Skeletal muscle tissue (tissue), 4 donors: ENCODE results near the gene GRB14. TPM values are rescaled to one million over a fixed set of nuclear protein-coding genes. Genes with fewer than 3 reads are reported as not detected.

ENCODE experiments used
- H3K27ac ChIP-seq: one replicate; pipeline ENCODE4 v1.7.0; 2013; ENCODE audit warnings: mild to moderate bottlenecking, low read depth, low read length, inconsistent platforms
- H3K27me3 ChIP-seq, 3 donors: one replicate each; pipeline ENCODE4 v1.7.0; 2013; ENCODE audit warnings: low read length in 3 of 3; ENCODE audit not compliant: control insufficient read depth in 3 of 3, insufficient read depth in 3 of 3
- H3K36me3 ChIP-seq, 3 donors: one replicate each; pipeline ENCODE4 v1.7.0; 2013; ENCODE audit warnings: low read length in 3 of 3; ENCODE audit not compliant: control insufficient read depth in 3 of 3, insufficient read depth in 3 of 3
- H3K4me1 ChIP-seq, 3 donors: one replicate each; pipeline ENCODE4 v1.7.0; 2013; ENCODE audit warnings: low read length in 3 of 3, mild to moderate bottlenecking in 3 of 3; ENCODE audit not compliant: control insufficient read depth in 3 of 3, insufficient read depth in 3 of 3
- H3K4me3 ChIP-seq, 3 donors: one replicate each; pipeline ENCODE4 v1.7.0; 2013; ENCODE audit warnings: low read length in 3 of 3
- H3K9ac ChIP-seq, 3 donors: one replicate each; pipeline ENCODE4 v1.7.0; 2013; ENCODE audit warnings: low read length in 3 of 3, mild to moderate bottlenecking in 3 of 3, moderate library complexity in 2 of 3, low read depth in 1 of 3
- H3K9me3 ChIP-seq, 3 donors: one replicate each; pipeline ENCODE4 v1.7.0; 2013; ENCODE audit warnings: low read length in 3 of 3; ENCODE audit not compliant: control insufficient read depth in 3 of 3
- total RNA-seq: library from RNA; depleted of rRNA; stranded (reverse); fragments of >200 nt; gene quantifications from one replicate; pipeline ENCODE4 v1.2.3, GENCODE V29; 2014
- donor health status: Osteomylitis.

The GRB14 gene
- total RNA-seq, 1 donor from 2014 or later, result 5.7 TPM

GRCh38 chr2:164449706-164450105 lies 171.6 kb downstream of the GRB14 start:
- no peaks in the 10 kb centered on the region for H3K9me3 ChIP-seq
- H3K4me3 ChIP-seq, result no peak overlapping the region
- no peak overlapping the region for H3K9ac ChIP-seq
- H3K27ac ChIP-seq, result no peak overlapping the region
- no peaks in the 10 kb centered on the region for H3K4me1 ChIP-seq
- no peaks in the 10 kb centered on the region for H3K27me3 ChIP-seq
- no peaks in the 10 kb centered on the region for H3K36me3 ChIP-seq

- H3K27me3 ChIP-seq, result no peaks in the 10 kb centered on the region
- no peak overlapping the region for H3K9ac ChIP-seq
- H3K4me1 ChIP-seq, result no peaks in the 10 kb centered on the region
- H3K4me3 ChIP-seq, result no peak overlapping the region
- H3K36me3 ChIP-seq, result no peaks in the 10 kb centered on the region
- no peak overlapping the region for H3K27ac ChIP-seq
- no peaks in the 10 kb centered on the region for H3K9me3 ChIP-seq
Measured at GRCh38 chr2:164447660-164448059, 173.6 kb downstream of the GRB14 start.

Other genes with a start within 250 kb of the GRB14 start
- 11.0 TPM for gene COBLL1, start 220.3 kb upstream of the GRB14 start, total RNA-seq